Calu3 (cell line): ENCODE data around the gene MAP3K14. TPM values are rescaled to one million over a fixed set of nuclear protein-coding genes. Genes with fewer than 3 reads are reported as not detected.
A peak's percentile ranks its signal among the peaks of the same experiment; 100 is the strongest.

ENCODE experiments used
- BruUV-seq: library from RNA; stranded (reverse); fragments of 400-500 nt; replicated peaks from 2 replicates; lab custom pipeline; 2021; lab: Mats Ljungman, UMichigan
- CTCF ChIA-PET: fragments of 300-600 bp; sonication (Branson Sonifier 250); formaldehyde crosslinking; loops from one replicate; lab custom pipeline; 2022; ENCODE audit warnings: antibody characterized with exemption; lab: Charles Lee
- DNase-seq: peaks from one replicate; pipeline ENCODE4 v3.0.0; 2022
- H3K27ac Mint-ChIP-seq: one replicate; pipeline ENCODE4 v1.8.0; 2022; ENCODE audit warnings: mixed read lengths; ENCODE audit not compliant: unreplicated experiment
- H3K27me3 Mint-ChIP-seq: one replicate; pipeline ENCODE4 v1.8.0; 2022; ENCODE audit warnings: mixed read lengths; ENCODE audit not compliant: unreplicated experiment
- H3K36me3 Mint-ChIP-seq: one replicate; pipeline ENCODE4 v1.8.0; 2022; ENCODE audit warnings: mild to moderate bottlenecking, moderate library complexity, mixed read lengths; ENCODE audit not compliant: insufficient read depth, unreplicated experiment
- H3K4me1 Mint-ChIP-seq: one replicate; pipeline ENCODE4 v1.8.0; 2022; ENCODE audit warnings: mild to moderate bottlenecking, low read depth, mixed read lengths; ENCODE audit not compliant: unreplicated experiment
- H3K4me3 Mint-ChIP-seq: one replicate; pipeline ENCODE4 v1.8.0; 2022; ENCODE audit warnings: mild to moderate bottlenecking, low read depth, moderate library complexity, mixed read lengths; ENCODE audit not compliant: unreplicated experiment
- H3K9me3 Mint-ChIP-seq: one replicate; pipeline ENCODE4 v1.8.0; 2022; ENCODE audit warnings: low read depth, mixed read lengths; ENCODE audit not compliant: unreplicated experiment
- CTCF ChIP-seq: fragments of 200-600 bp; IDR thresholded peaks from one replicate; pipeline ENCODE4 v1.8.0; 2022; ENCODE audit warnings: antibody characterized with exemption; ENCODE audit not compliant: unreplicated experiment
- intact Hi-C: fragments of 100-400 bp; cut with micrococcal nuclease; formaldehyde crosslinking; loops from one replicate; pipeline ENCODE4 v1.10.0; 2022; ENCODE audit not compliant: unreplicated experiment
- total RNA-seq: library from RNA; stranded (reverse); gene quantifications from 2 replicates; pipeline ENCODE4 v1.2.3, GENCODE V29; 2022

MAP3K14 gene
- total RNA-seq, 1 experiment from 2014 or later = 26.7 TPM

DNA sequence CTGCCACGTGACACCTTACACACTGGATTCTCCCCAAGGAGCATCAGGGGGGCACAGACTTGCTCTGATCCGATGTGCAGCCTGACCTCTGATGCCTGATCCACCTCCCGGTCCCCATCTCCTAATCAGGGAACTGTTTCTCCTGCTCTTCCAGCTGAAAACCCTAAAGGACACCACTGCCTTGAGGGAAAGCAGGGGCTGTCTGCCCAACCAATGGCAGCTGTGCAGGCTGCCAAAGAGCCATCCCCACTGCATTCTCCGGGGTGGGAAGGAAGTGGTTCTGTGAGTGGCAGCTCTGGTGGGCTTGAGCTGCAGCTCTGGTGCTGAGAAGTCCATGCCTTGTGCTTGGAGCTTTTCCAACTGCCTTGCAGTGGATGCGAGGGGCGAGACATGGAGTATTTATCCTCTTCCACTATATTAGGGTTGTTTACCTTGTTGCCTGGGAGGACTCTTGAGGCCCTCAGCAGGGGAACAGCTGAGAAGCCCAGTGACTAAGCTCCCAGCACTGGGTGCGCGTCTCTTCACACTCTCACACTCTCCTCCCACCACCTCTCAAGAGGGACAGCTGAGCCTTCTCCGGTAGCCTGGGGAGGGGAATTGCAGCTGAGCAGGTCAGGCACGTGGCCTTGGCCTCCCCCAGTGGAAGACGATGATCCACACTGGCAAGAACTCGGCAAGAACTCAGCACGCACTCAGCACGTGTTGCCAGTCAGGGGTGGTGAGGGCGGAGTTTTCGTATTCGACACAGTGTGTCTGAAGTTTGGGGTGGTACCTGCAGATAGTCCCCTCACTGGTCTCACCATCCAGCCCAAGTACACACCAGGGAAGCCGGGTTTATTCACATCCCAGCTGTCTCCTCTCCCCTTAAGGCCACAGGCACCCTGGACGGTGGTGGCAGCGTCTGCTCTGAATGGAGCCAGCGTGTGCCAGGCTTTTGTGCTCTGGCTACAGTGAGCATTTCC lies 33.9 kb downstream of the MAP3K14 start:
- Mint-ChIP-seq H3K4me3 (no peak overlapping the region), H3K36me3 (peaks cover 82% of the 10 kb centered on the region), H3K9me3 (no peaks in the 10 kb centered on the region), H3K4me1 (peaks cover 3% of the 10 kb centered on the region), H3K27ac (no peak overlapping the region), H3K27me3 (no peaks in the 10 kb centered on the region)
- DNase-seq = no peak
- intact Hi-C loops = no loop called here
- no peak for TF ChIP-seq CTCF
- no TSS peak for BruUV-seq
- CTCF ChIA-PET = interaction anchor here (2.0 kb wide), 1 partner anchor 11 kb away, joined by 10 read pairs; no protein-coding TSS in a partner anchor

DNA sequence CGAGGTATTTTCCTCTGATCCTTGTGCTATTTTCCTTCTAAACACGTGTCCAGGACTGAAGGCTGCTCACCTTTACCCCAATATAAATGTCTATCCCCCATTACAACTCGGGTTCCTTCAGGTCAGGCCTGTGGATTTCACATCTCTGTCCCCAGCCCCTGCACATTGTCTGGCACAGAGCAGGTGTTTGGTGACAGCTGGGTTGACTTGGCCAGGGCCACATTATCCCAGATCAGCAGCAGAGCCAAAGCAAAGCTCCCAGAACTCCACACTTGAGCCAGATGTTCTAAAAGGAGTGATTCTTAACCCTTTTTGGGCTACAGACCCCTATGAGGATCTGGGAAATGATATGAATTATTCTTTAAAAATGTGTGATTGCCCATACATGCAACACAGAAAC lies 36.9 kb downstream of the MAP3K14 start:
- intact Hi-C loops = no loop called here
- TF ChIP-seq CTCF = no peak
- no peak overlapping the region for H3K27ac Mint-ChIP-seq
- peaks cover 82% of the 10 kb centered on the region for H3K36me3 Mint-ChIP-seq
- BruUV-seq = no TSS peak
- no peak for DNase-seq
- no peaks in the 10 kb centered on the region for H3K27me3 Mint-ChIP-seq
- H3K4me1 Mint-ChIP-seq = peaks cover 13% of the 10 kb centered on the region
- no peaks in the 10 kb centered on the region for H3K9me3 Mint-ChIP-seq
- H3K4me3 Mint-ChIP-seq = no peak overlapping the region
- CTCF ChIA-PET = interaction anchor here (0.7 to 0.8 kb wide), 2 partner anchors 49 to 52 kb away, joined by 3 to 4 read pairs; no protein-coding TSS in a partner anchor

GRCh38 chr17:45277992-45278391 lies 38.8 kb downstream of the MAP3K14 start:
- intact Hi-C loops = loop anchor here (1.0 to 2.0 kb wide), 2 partner anchors 37 to 107 kb away; no protein-coding TSS in a partner anchor
- no peak for TF ChIP-seq CTCF
- no peak overlapping the region for H3K4me3 Mint-ChIP-seq
- no peaks in the 10 kb centered on the region for H3K27me3 Mint-ChIP-seq
- no peak for DNase-seq
- CTCF ChIA-PET = interaction anchor here (0.5 to 2.8 kb wide), 17 partner anchors 9 to 155 kb away, joined by 3 to 49 read pairs (median 7); partner anchors contain the start of genes ACBD4 and MAP3K14
- H3K36me3 Mint-ChIP-seq = peaks cover 78% of the 10 kb centered on the region
- no TSS peak for BruUV-seq
- no peak overlapping the region for H3K27ac Mint-ChIP-seq
- peaks cover 13% of the 10 kb centered on the region for H3K4me1 Mint-ChIP-seq
- H3K9me3 Mint-ChIP-seq = no peaks in the 10 kb centered on the region

- intact Hi-C loops = loop anchor here (1.0 to 2.0 kb wide), 2 partner anchors 37 to 108 kb away; no protein-coding TSS in a partner anchor
- peak; percentile 84 for TF ChIP-seq CTCF
- Mint-ChIP-seq H3K27me3 (no peaks in the 10 kb centered on the region), H3K4me1 (peaks cover 13% of the 10 kb centered on the region), H3K27ac (no peak overlapping the region), H3K4me3 (no peak overlapping the region), H3K36me3 (peaks cover 78% of the 10 kb centered on the region), H3K9me3 (no peaks in the 10 kb centered on the region)
- peak; percentile 95 for DNase-seq
- CTCF ChIA-PET = interaction anchor here (0.5 to 2.8 kb wide), 26 partner anchors 8 to 172 kb away, joined by 3 to 49 read pairs (median 5); partner anchors contain the start of genes ACBD4 and MAP3K14
- BruUV-seq = no TSS peak
These were observed 39.5 kb downstream of the MAP3K14 start for GRCh38 chr17:45277216-45277849.
